WI38 (cell line): ENCODE results near the gene TNRC18.
"Not testable (repeated sequence)": the region's sequence is repeated elsewhere in the genome, so short reads cannot be mapped to it uniquely, and the experiment has no call there.

Experiments
- H3K4me3 ChIP-seq: 2 replicates; pipeline ENCODE4 v1.5.1; 2011; ENCODE audit warnings: low read depth, mild to moderate bottlenecking, control low read depth, low read length
- TF ChIP-seq, protein P1 (sequence below): IDR thresholded peaks from 2 replicates; pipeline ENCODE4 v1.5.1; 2012; ENCODE audit warnings: low read depth, mild to moderate bottlenecking, control low read depth, low read length

Gene TNRC18, protein sequence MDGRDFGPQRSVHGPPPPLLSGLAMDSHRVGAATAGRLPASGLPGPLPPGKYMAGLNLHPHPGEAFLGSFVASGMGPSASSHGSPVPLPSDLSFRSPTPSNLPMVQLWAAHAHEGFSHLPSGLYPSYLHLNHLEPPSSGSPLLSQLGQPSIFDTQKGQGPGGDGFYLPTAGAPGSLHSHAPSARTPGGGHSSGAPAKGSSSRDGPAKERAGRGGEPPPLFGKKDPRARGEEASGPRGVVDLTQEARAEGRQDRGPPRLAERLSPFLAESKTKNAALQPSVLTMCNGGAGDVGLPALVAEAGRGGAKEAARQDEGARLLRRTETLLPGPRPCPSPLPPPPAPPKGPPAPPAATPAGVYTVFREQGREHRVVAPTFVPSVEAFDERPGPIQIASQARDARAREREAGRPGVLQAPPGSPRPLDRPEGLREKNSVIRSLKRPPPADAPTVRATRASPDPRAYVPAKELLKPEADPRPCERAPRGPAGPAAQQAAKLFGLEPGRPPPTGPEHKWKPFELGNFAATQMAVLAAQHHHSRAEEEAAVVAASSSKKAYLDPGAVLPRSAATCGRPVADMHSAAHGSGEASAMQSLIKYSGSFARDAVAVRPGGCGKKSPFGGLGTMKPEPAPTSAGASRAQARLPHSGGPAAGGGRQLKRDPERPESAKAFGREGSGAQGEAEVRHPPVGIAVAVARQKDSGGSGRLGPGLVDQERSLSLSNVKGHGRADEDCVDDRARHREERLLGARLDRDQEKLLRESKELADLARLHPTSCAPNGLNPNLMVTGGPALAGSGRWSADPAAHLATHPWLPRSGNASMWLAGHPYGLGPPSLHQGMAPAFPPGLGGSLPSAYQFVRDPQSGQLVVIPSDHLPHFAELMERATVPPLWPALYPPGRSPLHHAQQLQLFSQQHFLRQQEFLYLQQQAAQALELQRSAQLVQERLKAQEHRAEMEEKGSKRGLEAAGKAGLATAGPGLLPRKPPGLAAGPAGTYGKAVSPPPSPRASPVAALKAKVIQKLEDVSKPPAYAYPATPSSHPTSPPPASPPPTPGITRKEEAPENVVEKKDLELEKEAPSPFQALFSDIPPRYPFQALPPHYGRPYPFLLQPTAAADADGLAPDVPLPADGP (N-terminal part only)

DNA sequence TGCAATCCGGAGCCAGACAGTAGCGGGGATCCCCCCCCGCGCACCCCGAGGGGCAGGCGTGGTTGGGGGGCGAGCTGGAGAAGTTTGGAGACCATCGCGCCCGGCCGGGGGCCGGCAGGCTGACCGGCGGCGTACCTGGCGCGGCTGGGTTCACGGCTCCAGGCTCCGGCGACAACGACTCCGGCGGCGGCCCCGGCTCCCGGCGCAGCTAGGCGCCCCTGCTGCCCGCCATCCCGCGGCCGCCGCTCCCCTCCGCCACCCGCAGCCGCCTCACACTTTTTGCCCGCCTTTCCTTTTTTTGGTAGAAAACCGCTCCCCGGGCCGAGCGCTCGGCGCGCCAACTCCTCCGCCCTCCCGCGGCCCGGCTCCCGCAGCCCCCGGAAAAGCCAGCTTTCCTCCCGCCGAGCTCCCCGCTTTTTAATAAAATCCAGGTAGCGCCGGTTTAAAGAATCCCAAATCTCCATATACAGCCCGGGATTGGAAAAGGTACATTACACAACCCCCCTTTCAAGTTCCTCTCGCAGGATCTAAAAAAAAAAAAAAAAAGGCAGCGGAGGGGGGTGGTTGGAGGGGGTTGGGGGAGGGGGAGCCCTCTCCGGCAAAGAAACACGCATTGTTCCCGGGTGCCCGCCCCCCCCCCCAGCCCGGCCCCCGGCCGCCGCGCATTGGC is at the start of gene TNRC18:
Gene TNRC18 (minus strand): TSS at position 529 of the 670 bp plus-strand sequence. CDS start 2,588 bp downstream, outside the sequence.
- H3K4me3 ChIP-seq, result peak within 1 kb of the TSS; percentile 92
- TF ChIP-seq, protein P1, sequence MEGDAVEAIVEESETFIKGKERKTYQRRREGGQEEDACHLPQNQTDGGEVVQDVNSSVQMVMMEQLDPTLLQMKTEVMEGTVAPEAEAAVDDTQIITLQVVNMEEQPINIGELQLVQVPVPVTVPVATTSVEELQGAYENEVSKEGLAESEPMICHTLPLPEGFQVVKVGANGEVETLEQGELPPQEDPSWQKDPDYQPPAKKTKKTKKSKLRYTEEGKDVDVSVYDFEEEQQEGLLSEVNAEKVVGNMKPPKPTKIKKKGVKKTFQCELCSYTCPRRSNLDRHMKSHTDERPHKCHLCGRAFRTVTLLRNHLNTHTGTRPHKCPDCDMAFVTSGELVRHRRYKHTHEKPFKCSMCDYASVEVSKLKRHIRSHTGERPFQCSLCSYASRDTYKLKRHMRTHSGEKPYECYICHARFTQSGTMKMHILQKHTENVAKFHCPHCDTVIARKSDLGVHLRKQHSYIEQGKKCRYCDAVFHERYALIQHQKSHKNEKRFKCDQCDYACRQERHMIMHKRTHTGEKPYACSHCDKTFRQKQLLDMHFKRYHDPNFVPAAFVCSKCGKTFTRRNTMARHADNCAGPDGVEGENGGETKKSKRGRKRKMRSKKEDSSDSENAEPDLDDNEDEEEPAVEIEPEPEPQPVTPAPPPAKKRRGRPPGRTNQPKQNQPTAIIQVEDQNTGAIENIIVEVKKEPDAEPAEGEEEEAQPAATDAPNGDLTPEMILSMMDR, result no peak

DNA sequence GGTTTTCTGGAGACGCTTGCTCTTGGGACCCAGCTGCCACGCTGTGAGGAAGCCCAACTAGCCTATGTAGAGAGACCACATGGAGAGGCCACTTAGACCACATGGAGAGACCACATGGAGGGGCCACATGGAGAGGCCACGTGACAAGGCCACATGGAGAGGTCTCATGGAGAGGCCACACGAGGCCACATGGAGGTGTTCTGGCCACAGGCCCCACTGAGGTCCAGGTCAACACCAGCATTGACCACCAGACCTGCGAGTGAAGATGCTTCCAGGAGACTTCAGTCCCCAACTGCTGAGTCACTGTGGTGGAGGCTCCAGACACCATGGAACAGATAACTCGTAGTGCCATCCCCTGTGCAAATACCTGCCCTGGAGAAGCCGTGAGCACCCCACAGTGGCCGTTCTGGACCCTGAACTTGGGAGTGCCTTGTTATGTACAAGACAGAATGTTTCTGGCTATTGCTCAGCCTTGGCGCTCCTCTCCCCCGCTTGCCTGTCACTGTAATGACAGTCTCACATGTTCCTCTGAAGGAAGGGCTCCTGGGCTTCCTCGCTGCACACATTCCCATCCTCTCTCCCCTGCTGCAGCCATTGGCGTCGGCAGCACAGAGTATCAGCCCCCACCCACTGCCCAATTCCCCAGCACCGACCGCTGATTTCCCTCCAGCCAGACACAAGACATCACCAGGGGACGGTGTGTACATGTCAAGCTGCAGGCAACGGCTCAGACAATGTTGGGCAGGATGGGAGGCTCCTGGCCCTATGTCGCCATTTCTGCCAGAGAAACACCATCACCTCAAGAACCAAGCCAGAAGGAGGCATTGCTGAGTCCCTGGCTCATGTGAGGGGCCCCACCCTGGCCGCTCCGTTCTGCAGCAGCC is 49.0 kb upstream of the TNRC18 start:
- no peak overlapping the region for H3K4me3 ChIP-seq
- TF ChIP-seq, protein P1, result no peak

DNA sequence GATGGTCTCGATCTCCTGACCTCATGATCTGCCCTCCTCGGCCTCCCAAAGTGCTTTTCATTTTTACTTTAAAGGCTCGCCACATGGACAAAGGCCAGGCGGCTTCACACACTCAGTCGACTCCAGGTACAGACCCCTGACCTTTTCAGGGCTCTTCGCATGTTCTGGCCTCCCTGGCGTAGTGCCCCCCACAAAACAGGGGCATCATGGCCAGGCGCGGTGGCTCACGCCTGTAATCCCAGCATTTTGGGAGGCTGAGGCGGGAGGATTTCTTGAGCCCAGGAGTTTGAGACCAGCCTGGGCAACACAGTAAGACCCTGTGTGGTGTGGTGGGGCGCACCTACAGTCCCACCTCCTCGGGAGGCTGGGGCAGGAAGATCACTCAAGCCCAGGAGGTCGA is 48.0 kb upstream of the TNRC18 start:
- H3K4me3 ChIP-seq, result not testable (repeated sequence)

DNA sequence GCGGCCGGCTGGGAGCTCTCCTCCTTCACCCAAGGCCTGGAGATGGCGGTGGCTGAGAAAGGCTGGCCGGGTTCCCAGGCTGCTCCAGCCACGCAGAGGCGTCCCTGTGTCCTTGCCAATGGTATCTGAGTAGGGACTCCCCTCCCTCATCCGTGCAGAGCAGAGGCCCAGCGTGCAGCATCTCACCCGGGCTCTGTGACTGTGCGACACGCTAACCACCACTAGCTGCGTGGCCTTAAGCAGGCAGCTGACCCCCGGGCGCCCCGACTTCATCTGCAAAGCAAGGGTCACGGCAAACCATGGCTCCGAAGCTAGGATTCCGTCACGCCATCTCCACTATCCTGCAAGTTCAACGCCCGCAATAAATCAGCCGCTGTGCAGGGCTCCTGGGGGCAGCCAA is 47.2 kb upstream of the TNRC18 start:
- TF ChIP-seq, protein P1, result no peak
- no peak overlapping the region for H3K4me3 ChIP-seq

DNA sequence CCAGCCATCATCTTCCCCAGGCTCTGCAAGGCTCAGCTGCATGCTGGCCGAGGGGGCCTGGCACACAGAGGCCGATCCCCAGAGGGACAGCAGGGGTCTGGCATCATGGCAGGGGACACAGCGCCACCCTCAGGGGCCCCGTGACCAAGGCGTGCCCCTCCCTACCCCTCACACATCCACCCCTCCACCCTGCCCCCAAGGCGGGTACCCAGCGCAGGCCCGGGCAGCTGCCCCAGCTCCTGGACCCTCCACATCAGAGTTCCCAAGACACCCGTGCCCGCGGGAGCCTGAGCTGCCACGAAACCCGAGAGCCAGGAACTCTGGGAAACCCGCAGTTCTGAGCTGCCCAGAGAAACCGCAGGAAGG is 46.5 kb upstream of the TNRC18 start:
- no peak overlapping the region for H3K4me3 ChIP-seq
- TF ChIP-seq, protein P1, result no peak

DNA sequence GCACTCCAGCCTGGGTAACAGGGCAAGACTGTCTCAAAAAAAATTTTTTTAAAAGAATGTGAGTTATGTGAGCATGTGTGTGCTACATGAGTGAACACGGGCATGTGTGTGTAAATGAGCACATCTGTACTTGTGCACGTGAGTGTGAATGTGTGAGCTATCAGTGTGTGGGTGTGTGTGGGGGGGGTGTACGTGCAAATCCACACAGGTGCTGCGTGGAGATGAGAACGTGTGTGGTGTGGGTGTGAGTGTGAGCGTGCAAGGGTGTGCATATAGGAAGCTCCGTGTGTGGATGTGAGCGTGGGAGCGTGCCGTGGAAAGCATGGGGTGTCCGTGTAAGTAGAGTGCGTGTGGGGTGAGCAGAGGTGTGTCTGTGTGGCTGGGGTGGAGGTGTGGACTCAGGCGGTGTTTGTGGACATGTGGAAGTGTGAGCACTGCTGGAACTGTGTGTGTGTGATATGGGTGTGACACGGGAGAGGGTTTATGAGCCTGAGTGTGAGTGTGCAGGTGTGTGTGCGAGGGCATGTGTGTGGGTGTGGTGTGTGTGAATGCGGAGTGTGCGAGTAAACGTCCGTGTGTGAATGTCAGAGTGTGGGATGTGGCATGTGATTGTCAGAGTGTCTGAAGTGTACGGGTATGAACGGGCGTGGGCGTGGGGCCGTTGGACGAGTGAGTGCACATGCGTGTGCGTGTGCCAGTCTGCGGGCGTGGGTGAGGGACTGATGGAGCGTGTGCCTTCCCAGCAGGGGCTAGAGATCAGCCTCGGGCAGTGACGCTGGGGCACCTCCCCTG is 45.9 kb upstream of the TNRC18 start:
- H3K4me3 ChIP-seq, result no peak overlapping the region
- TF ChIP-seq, protein P1, result no peak
